Hematopoietic multipotent progenitor cell treated with erythropoietin and hydrocortisone succinate and interleukin-3 and kit ligand, for 6 days (in vitro differentiated cells): ENCODE measurements around the gene ATP1A2.
"Not testable (repeated sequence)": the region's sequence is repeated elsewhere in the genome, so short reads cannot be mapped to it uniquely, and the experiment has no call there.

Source experiments
- DNase-seq: peaks from one replicate; pipeline ENCODE4 v3.0.0-alpha.2; 2015

The ATP1A2 gene

DNA sequence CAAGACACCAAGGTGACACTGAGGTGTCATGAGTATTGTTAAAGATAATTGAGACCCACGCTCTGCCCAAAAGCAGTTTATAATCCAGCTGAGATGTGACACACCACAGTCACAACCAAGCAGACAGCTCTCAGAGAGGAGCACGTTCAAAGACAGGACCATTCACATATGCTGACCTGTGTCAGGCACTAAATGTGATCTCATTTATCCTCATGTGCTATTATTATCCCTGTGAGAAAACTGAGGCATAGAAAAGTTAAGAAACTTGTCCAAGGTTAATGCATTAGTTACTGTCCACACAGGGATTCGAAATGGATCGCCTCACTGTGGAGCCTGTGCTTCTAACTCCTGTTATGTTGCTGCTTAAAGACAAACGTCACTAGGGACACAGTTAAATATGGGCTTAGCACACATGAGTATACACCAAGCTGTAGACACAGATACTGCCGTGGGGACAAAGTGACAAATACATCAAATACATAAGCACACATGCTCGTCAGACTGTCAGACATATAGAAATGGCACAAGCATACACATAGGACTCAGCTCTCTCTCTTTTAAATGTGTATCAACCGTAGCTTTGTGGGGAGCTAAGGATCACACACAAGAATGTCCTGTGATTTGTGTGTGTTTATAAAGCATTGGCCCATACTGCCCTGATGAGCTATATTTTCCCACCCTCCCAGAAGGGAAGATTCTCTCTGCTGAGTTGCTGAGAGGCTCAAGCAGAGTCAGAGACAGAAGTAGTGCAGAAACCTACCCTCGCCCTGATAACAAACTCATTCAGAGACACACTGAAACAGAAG is 13.6 kb upstream of the ATP1A2 start:
- DNase-seq: no peak

DNA sequence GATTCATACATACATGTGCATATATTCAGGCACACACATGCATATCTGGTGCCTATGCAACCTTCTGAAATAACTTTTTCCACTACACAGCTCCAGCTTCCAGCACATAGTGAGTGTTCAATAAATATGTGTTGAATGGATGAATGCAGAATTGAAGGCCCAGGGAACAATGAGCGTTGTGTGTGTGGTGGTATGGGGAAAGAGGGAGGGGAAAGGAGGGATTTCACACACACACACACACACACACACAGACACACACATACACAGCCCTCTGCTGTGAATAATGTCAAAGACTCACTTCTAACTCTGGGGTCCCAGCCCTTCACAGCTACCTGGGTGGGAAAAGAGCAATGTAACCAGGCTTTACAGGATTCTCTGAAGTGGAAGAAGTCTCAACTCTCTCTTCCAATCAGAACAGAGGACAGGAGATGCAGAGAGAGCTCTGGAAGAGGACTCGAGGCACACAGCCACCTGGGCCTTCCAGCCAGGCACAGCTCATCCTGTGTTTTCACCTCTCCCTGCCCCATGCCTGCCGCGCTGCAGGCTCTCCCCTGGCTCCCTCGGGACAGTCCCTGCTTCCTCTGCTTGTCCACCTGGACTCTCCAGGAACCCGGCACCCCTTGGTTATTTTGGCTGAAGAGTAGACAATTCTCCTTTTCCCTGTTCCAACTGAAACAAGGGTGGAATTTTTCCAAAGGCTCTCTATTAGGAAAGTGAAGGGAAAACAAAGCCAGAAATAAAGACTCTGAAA is 11.7 kb upstream of the ATP1A2 start:
- no peak for DNase-seq

DNA sequence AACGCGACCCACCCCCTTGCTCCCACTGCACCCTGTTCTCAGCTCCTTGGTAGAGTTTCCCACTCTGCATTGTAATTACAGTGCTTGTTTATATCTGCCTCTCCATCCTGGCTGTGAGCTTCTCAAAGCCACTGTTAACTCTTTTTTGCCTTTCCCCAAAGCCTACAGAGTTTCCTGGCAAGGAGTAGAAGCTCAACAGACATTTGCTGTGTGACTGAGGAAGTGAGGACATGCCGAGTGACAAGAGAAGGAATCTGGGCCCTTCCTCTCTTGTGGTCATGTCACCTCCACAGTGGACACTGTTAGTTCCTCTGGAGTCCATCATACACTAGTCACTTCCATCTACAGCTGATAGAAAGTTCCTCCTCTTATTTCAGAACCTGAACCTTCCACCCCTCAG is 11.1 kb upstream of the ATP1A2 start:
- no peak for DNase-seq

DNA sequence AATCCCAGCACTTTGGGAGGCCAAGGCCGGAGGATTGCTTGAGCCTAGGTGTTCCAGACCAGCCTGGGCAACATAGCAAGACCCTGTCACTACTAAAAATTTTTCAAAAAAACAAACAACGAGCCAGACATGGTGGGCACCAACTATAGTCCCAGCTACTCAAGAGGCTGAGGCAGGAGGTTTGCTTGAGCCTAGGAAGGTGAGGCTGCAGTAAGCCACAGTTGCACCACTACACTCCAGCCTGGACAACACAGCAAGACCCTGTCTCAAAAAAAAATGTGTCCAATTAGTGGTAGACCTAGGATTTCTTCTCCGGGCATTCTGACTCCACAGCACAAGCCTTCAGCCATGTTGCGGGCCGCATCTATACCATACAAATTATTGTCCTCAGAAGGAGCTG is 10.4 kb upstream of the ATP1A2 start:
- DNase-seq: no peak

DNA sequence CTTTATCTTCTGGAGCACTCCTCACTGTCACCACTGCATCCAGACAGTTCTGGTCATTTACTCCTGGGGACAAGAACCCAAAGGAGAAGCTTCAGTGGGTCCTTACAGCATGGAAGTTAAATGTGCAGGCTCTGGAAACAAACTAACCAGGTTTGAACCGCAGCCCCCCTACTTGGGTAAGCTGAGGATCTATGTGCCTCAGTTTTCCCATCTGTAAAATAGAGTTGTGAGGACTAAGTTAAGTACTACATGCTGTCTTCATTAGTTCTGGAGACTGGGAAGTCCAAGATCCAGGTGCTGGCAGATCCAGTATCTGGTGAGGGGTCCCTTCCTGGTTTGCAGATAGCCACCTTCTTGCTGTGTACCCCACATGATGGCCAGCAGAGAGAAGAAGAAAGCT is 8.0 kb upstream of the ATP1A2 start:
- DNase-seq: no peak

DNA sequence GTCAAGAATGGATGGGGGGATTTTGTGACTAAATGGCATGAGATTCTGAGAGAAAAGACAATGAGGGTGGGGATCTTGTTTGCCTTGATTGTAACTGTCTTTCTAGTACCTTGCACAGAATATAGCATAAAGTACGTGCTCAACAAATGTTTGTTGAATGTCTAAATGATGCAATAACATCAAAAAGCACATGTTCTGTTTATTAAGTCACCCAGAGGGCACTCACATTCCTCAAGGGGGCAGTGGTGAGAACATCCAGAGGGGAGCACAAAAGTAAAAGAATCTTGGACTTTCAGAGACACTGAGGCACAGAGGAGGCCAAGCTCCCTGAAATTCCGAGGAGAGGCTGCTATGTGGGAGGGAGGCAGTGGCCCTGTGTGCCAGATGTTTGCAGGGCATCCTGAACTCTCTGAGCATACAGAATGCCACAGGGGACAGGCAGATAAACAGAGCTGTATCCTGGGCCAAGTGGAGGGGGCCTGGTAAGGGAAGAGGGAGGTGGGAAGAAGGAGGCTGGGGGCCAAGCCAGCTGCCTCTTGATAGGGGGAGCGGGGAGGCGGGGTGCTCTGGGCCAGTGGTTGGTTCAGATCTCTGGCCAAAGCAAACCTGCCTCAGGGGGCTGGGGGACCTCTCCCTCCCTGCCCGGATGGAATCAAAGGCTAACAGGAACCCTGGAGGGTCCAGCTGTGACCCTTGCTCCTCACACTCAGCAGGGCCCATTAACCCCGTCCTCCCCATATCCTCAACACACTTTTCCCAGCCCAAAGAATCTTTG is 6.5 kb upstream of the ATP1A2 start:
- peak; percentile 83 for DNase-seq

DNA sequence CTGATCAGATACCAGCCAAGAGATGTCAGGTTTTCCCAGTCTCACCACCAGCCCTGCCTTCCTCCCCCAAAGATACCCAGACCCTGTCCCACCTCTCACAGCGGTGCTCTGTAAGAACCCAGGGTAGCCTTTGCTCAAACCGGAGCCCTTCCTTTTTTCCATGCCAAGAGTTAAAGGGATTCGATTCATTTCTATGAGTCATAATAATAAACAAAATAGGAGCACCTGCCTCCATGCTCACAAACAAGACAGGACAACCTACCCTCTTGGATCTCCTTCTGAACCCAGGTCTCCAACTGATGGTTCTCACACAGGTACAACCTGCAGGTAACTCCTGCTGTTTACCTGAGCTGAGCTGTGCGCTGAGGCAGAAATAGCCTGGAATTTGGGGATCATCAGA is 5.9 kb upstream of the ATP1A2 start:
- no peak for DNase-seq

DNA sequence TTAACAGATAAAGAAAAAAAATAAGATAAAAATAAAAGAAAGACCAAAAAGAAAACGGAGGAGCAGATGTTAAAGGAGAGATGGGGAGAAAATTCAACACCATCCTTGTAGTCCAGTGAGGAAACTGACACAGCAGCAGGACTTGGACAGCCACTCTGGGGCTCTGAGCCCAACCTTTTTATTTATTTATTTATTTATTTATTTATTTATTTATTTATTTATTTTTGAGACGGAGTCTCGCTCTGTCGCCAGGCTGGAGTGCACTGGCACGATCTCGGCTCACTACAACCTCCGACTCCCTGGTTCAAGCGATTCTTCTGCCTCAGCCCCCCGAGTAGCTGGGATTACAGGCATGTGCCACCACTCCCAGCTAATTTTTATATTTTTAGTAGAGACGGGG is 4.1 kb upstream of the ATP1A2 start:
- not testable (repeated sequence) for DNase-seq

DNA sequence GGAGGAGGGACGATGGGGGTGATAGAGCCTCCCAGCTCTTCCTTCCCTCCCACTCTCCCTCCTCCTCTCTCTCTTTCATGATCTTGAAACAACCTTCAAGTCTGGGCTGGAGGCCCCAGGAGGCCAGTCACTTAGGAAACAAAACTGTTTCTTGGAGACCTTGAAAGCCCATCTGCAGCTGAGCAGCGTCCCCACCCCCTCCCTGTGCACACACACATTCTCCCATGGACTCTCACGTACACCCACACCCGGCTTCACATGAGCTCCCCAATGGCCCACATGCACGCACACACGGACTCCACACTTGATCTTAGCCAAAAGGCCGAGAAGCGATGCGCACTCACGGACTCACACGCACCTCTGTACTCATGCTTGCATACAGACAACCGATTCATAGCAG is 3.2 kb upstream of the ATP1A2 start:
- DNase-seq: no peak

DNA sequence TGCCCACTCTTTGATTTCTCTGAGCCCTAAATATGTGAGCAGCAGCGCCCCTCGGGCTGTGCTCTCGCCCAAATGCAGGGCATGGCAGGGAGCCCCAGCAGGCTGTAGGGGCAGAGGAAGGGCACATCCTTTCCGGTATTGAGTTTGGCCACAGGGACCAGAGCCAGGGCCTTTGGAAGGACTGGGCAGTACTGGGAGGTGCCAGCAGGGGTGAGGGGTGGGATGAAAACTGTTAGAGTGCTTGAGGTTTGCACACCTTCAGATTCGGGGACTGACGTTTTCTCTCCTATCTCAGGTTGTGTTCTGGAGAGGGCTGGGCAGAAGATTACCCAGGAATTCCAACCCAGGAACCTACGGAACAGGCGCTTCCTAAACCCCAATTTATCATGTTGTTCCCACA is 2.2 kb upstream of the ATP1A2 start:
- no peak for DNase-seq

DNA sequence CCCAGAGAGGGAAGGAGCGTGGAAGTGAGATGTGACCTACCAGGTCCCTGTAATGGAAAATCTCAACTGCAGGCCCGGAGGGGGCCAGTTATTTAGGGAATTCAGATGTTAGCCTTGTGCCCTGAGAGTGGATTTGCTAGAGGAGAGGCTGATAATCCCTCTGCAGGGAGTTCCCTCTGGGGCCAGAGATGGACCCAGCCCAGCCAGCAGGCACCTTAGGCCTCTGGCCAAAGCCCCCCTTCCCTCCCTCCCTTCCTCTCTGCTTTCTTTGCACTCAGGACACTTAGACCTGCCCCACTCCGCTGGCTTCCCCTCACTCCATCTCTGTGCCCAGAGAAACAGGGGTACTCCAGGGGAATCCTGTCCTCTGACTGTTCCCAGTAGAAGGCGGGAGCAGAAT is 1.5 kb upstream of the ATP1A2 start:
- DNase-seq: no peak

DNA sequence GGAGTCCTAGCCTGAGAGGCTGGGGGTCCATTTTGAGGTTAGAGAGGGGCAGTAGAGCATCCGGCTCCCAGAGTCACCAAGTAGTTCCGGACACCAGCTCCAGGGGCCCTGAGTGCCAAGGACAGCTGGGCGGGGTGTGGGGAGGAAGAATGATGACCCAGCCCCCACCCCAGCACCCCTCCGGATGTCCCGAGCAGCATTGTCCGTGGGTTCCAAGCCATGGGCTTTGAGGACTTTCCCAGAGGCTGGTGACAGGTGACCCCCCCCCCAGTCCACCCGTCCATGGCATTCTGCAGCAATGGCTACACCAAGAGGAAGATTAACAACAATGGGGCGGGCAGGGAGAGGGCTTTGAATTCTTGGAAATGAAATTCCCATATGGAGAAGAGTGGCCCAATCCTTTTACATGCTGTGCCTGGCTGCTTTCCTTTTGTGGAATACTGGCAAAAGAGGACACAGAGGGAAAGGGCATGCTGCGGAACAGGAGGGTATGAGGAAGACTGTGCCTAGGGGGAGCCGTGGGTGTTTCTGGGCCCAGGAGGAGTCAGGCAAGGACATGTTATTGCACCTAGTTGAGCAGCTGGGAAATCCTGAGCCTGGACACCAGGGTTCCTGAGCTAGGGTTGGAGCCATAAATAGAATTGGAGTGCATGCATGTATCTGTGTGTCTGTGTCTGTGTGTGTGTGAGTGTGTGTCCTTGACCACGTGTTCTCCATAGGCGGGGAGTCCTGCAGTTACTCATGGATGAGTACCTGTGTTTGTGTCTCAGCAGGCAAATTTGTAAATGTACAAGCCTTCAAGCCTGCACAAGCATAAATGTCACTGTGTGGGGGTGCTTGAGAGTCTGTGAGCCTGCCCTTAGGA is 956 bp downstream of the ATP1A2 start:
- DNase-seq: no peak

DNA sequence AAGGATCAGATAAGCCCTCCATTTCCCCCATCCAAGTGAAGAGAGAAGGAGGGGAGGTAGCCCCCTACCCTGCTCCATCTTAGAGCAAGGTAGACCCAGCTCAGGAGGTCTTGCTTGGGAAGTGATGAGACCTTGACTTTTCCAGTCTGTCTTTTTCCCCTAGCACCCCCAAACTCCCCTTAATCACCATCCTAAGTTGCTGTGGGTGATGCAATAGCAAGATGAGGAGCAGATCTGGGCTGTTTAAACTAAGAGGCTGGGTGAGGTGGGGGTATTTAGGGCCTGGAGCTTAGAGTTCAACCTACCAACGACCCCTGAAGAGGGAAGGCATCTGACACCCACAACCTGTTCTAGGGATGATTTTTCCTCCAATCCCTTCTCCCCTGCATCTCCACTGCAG is 1.7 kb downstream of the ATP1A2 start:
- no peak for DNase-seq

DNA sequence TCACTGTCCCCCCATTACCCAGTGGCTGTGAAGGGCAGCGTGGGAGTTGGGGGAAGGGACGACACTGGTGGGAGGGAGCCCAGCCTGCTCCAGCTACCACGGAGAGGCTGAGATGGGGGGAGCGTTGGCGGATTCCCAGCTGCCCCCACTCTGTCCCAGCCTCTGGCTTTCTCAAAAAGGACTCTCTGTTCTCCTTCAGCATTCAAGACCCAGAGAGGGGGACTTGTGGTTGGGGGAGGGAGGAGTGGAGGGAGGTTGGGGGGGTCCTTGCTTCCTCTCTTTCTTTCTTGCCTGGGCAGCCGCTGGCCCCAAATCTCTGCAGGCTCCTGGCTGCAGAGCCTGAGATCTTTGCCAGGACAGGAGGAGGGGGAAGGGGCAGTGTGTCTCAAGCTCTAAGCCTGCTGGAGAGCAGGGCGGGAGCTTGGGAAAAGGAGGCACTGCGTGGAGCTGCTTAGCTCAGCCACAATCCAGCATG is 2.2 kb downstream of the ATP1A2 start:
- DNase-seq: no peak

DNA sequence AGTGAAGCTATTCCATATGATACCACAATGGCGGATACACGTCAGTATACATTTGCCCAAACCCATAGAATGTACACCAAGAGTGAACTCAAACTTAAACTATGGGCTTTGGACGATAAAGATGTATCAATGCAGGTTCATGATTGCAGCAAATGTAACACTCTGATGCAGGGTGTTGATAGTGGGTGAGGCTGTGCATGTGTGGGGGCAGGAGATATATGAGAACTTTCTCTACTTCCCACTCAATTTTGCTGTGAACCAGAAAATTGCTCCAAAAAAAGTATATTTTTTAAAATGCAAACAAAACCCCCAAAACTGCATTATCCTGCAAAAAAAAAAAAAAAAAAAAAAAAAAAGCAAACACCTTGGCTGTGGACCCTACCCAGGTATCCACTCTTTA is 3.4 kb downstream of the ATP1A2 start:
- DNase-seq: no peak

DNA sequence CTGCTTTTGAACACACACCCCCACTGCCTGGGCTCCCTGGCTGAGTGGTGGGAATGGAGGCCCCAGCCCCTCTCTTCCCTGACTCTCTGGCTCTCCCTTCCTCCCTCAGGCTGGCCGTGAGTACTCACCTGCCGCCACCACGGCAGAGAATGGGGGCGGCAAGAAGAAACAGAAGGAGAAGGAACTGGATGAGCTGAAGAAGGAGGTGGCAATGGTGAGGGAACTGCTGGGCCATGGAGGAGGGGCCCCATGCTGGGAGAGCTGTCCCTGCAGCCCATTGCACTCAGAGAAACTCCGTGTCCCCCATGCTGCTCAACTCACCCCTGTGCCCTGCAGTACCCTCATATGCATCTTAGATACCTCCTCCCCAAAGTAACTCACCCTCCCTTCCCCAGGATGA is 5.2 kb downstream of the ATP1A2 start:
- DNase-seq: no peak

DNA sequence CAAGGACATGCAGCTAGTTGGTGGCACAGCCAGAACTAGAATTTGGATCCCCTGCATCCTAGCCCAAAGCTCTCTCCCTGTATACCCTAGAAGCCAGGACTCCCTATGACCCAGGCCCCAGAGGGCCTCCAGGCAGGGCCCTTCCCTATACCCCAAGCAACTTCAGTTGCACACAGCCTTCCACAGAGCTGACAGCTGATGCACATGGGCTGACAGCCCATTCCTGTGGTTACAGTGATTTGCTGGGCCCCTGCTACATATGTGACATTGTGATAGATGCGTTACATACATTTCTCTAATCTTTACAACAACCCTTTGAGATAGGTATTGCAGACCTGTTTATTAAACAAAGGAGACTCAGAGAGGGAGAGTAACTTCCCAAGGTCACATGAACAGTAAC is 5.8 kb downstream of the ATP1A2 start:
- no peak for DNase-seq

DNA sequence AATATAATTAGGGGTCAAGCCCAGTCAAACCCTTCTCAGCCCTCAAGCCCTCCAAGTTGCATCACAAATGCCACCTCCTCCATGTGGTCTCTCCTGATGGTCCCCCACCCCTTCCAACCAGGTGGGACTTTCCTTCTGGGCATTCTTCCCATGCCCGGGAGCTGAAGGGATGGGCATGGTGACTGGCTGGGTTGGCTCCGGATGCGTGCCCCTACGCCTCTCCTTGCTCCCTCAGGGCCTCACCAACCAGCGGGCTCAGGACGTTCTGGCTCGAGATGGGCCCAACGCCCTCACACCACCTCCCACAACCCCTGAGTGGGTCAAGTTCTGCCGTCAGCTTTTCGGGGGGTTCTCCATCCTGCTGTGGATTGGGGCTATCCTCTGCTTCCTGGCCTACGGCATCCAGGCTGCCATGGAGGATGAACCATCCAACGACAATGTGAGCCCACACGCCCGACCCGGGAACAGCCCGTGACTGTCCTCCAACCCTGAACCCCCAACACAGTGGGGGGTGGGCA is 7.5 kb downstream of the ATP1A2 start:
- no peak for DNase-seq

DNA sequence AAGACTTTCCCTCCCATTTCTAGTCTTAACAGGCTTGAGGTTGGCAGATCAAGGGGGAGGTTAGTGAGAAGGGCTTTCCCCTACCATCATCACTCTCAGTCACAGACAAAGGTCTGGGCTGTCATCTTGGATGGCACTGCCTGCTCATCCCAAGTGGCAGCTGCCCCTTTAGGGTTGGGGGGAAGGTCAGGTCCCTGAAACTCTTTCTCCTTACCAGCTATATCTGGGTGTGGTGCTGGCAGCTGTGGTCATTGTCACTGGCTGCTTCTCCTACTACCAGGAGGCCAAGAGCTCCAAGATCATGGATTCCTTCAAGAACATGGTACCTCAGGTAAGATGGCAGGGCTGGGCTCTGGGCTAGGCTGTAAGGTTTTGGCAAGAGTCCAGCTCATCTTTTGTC is 8.2 kb downstream of the ATP1A2 start:
- DNase-seq: no peak

DNA sequence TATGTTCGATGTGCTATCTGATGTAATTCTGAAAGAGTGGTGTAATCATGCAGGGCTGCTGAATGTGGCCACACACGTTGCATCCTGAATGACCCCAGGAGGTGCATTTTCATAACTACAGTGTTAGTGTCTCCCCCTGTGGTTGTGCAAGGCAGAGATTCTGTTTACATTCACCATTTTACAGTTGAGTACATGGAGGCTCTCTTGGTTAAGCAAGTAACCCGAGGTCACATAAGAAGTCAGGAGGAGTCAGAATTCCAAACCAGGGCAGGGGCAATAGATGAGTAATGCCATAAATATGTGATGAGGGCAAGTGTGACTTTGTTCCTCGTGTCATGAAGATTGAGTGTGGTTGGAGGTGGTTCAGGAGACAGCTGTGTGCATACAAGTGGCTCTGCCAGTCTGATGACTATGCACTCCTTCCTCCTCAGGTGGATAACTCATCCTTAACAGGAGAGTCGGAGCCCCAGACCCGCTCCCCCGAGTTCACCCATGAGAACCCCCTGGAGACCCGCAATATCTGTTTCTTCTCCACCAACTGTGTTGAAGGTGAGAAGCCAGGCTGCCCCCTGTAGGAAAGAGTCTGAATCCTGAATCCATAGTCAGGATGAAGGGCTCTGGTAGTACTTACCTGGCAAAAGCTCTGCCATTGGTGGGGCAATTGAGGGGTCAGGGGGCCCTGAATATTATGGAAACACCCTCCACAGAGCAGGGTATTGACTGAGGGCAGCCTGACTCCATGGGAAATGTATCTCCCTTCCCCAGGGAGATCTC is 9.3 kb downstream of the ATP1A2 start:
- no peak for DNase-seq

DNA sequence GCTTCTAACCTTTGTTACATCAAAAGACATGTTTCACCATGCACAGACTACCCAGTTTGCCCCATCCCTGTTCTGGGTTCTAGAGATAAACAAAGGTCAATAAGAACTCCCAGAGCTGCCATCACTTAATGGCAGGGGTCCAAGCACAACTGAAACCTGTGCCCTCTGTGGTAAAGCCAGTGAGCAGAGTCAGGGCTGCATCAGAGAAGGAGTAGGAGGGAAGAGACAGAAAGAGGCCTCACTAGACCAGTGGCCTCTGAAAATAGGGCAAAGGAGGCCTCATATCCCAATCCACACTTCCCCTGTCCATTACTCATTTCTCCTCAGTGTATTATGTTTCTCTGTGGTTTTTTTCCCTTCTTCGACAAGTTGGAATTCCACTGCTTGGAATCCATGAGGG is 10.2 kb downstream of the ATP1A2 start:
- peak; percentile 71 for DNase-seq

DNA sequence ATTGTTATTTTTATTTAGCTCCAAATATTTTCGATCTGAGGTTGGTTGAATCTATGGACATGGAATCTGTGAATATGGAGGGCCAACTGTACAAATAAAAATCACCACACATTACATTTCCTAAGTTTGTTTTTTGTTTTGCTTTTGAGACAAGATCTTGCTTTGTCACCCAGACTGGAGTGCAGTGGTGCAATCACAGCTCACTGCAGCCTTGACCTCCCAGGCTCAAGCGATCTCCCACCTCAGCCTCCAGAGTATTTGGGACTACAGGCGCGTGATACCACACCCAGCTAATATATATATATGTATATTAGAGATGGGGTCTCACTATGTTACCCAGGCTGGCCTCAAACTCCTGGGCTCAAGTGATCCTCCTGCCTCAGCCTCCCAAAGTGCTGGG is 10.8 kb downstream of the ATP1A2 start:
- DNase-seq: not testable (repeated sequence)
